ENCODE measurements around the gene CC2D2B.
"Not testable (repeated sequence)": the region's sequence is repeated elsewhere in the genome, so short reads cannot be mapped to it uniquely, and the experiment has no call there.

CC2D2B gene

GRCh38 chr10:95908450-95908849 is 675 bp downstream of the CC2D2B start:
- DNase-seq (ENCODE audit: low read depth): no peak

GRCh38 chr10:95909561-95909960 is 1.8 kb downstream of the CC2D2B start:
- no peak for DNase-seq (ENCODE audit: low read depth)

DNA sequence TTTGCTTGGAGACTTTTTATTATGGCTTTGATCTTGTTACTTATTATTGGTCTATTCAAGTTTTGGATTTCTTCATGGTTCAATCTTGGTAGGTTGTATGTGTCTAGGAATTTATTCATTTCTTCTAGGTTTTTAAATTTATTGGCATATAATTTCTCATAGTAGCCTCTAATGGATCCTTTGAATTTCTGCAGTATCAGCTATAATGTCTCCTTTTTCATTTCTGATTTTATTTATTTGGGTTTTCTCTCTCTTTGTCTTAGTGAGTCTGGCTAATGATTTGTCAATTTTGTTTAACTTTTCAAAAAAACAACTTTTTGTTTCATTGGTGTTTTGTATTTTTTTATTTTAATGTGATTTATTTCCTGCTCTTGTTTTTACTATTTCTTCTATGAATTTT is 8.3 kb downstream of the CC2D2B start:
- not testable (repeated sequence) for DNase-seq (ENCODE audit: low read depth)

- DNase-seq (ENCODE audit: low read depth): no peak
These were observed 13.1 kb downstream of the CC2D2B start for GRCh38 chr10:95920798-95921426.

- DNase-seq (ENCODE audit: low read depth): no peak
These were observed 17.3 kb downstream of the CC2D2B start for GRCh38 chr10:95925033-95925432.

GRCh38 chr10:95935429-95935828 is 27.7 kb downstream of the CC2D2B start:
- DNase-seq (ENCODE audit: low read depth): no peak

- DNase-seq (ENCODE audit: low read depth): no peak
These were observed 33.3 kb downstream of the CC2D2B start for GRCh38 chr10:95941115-95941514.

- DNase-seq (ENCODE audit: low read depth): no peak
These were observed 55.6 kb downstream of the CC2D2B start for GRCh38 chr10:95963202-95963990.

GRCh38 chr10:95963991-95964389 is 56.2 kb downstream of the CC2D2B start:
- DNase-seq (ENCODE audit: low read depth): no peak

DNA sequence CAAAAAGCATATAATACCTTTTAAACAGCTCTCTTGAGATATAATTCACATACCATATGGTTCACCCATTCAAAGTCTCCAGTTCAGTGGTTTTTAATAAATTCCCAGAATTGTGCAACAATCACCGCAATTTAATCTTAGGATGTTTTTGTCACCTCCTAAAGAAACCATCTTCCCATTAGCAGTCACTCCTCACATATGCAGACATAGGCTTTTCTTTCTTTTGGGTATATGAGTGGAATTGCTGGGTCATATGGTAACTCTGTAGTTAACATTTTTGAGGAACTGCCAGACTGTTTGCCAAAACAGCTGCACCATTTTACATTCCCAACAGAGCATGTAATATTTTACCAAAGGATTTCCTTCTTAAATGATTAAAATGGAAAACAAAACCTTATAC is 57.0 kb downstream of the CC2D2B start:
- no peak for DNase-seq (ENCODE audit: low read depth)

GRCh38 chr10:95976362-95977229 is 68.8 kb downstream of the CC2D2B start:
- DNase-seq (ENCODE audit: low read depth): no peak

GRCh38 chr10:95982200-95982599 is 74.4 kb downstream of the CC2D2B start:
- DNase-seq (ENCODE audit: low read depth): no peak

DNA sequence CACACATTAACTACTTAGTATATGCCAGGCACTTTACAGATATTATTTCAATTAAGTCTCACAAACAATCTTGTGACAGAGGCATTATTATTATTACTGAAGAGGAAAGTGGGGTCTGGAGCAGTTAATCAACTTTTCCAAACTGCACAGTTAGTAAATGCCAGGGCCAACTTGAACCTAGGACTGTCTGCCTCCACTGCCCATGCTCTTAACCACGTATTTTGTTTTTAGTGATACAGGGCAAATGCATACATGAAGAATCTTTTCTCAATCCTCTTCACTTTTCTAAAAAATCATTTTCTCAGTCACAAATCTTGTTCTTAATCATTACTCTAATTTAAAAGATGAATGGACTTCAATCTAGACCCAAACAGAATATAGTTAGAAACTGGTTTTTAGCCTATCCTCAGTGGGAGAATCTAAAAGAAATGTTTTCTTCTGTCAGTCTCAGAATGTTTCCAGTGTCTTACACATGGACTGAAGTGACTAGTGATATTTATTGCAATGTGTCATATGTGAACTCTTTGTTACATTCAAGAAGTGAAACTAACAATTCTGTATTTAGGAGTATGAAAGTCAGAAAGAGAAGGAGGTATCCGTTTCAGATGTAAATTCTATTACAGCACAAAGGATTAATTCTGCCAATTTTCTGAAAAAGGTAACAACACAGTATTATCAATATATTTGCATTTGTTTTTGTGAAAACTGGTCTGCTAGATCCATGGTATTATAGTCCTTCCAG is 80.1 kb downstream of the CC2D2B start:
- DNase-seq (ENCODE audit: low read depth): no peak

DNA sequence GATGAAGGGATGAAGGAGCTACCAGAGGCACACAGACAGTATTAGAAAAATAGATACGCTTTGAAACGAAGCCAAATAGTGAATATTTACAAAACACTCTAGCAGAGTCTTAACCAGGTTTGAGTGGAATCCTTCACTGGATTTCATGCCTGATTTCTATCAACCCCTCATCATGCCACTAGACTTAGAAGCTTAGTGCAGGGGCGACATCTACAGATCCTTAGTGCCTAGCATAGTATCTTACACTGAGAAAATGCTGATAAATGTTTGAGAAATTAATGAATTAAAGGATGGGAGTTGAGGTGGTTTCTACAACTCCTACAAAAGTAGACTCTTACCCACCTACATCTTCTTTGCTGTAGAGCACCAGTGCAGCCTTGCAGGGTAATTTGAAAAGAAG is 80.9 kb downstream of the CC2D2B start:
- DNase-seq (ENCODE audit: low read depth): no peak

DNA sequence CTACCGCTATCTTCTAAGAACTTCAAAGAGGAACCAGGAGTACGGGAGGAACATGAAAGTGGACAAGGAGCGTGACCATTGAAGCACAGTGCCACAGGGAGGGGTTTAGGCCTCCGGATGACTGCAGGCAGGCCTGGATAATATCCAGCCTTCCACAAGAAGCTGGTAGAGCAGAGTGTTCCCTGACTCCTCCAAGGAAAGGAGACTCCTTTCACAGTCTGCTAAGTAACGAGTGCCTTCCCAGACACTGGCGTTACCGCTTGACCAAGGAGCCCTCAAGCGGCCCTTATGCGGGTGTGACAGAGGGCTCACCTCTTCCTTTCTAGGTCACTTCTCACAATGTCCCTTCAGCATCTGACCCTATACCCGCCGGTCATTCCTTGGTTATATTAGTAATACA is 86.6 kb downstream of the CC2D2B start:
- DNase-seq (ENCODE audit: low read depth): not testable (repeated sequence)

DNA sequence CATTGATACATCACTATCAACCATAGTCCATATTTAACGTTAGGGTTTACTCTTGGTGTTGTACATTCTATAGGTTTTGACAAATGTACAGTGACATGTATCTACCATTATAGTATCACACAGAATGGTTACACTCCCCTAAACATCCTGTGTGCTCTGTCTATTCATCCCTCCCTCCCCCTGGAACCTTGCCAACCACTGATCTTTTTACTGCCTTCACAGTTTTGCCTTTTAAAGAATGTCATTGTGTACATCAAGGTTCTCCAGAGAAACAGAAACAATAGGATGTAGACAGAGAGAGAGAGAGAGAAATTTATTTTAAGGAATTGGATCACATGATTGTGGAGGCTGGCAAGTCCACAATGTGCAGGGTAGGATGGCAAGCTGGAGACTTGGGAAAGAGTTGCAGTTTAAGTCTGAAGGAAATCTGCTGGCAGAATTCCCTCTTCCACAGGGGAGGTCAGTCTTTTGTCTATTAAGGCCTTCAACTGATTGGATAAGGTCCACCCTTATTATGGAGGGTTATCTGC is 90.5 kb downstream of the CC2D2B start:
- DNase-seq (ENCODE audit: low read depth): no peak

DNA sequence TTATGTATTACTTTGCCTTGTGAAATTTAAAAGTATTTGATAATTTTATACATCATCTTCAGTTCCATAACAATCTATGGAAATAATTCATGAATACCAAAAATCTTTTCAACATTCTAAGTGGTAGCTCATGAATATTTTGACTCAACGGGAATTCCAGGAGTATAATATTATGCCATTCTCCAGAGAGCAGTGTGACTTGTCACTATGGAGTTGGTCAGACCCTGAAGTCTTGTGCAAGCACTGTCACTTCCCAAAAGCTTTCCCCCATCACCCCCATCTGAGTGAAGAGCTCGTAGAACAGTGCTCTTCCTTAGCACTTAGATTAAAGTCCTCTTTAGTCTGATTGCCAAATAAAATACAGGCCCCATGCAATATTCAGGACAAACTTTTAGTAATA is 106.2 kb downstream of the CC2D2B start:
- no peak for DNase-seq (ENCODE audit: low read depth)

DNA sequence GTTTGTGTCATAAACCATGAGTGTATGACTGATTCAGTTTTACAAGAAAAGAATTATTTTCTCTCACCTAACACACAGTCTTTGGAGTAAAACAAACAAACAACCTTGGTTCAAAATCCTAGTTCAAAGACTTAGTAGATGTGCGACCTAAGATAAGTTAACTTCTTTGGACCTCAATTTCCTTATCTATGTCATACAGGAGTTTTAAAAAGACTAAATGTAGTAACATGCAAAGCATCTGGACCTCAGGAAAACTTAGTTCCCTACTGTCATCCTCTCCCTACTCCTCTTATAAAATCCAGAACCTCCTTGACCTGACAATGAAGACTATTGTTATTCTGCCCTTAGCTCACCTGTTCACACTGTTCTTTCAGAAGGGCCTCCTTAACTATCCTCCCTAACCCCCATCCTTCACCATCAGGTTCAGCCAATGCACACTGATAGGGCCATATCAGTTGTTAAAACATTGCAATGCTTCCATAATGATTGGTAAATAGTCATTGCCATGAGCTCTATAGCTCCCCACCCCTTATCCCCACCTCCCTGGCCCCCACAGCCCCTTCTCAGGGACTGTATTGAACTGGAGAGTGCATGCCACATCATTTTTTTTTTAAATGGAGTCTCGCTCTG is 106.8 kb downstream of the CC2D2B start:
- DNase-seq (ENCODE audit: low read depth): no peak

DNA sequence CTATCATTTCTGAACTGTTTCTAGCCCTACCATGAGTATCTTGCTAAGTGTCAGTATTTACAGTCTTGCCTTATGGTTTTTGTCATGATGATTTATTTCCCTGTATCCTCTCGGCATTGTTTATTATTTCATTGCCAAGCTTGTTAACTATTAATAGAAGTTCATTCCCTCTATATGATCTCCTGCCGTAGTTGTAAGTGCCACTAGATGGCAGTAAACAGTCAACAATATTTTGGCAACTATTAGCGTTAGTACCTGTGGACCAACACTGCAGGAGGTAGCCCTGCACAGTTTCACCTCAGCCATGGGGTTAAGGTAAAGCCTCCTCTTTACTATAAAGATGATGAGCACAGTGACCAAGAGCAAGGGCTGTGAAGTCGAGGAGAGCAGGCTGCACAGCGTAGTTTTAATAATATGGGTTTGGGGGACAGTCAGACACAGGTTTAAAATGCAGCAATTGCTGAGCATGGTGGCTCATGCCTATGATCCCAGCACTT is 109.5 kb downstream of the CC2D2B start:
- peak; percentile 35 for DNase-seq (ENCODE audit: low read depth)

- DNase-seq (ENCODE audit: low read depth): no peak
These were observed 113.6 kb downstream of the CC2D2B start for GRCh38 chr10:96021332-96021731.

GRCh38 chr10:96022739-96023138 is 115.0 kb downstream of the CC2D2B start:
- no peak for DNase-seq (ENCODE audit: low read depth)
